Activated B cell treated with CpG ODN at 0.5 μM for 24 hours (primary cell): ENCODE measurements around the gene ANAPC16. TPM values are rescaled to one million over a fixed set of nuclear protein-coding genes. Genes with fewer than 3 reads are reported as not detected.
A peak's percentile ranks its signal among the peaks of the same experiment; 100 is the strongest.

ENCODE experiments used
- ATAC-seq: fragments of 200-7000 bp; cut with Tn5 transposase; one replicate; pipeline ENCODE4 v1.10.0; 2021; ENCODE audit warnings: low read depth, mild to moderate bottlenecking, moderate library complexity
- CTCF ChIA-PET: fragments of 350-600 bp; sonication (Branson Sonifier 250); formaldehyde crosslinking; loops from one replicate; lab custom pipeline; 2021; ENCODE audit warnings: antibody characterized with exemption; lab: Charles Lee
- POLR2A ChIA-PET: fragments of 350-600 bp; sonication (Branson Sonifier 250); formaldehyde crosslinking; loops from one replicate; lab custom pipeline; 2021; ENCODE audit warnings: antibody characterized with exemption; lab: Charles Lee
- DNase-seq: peaks from one replicate; pipeline ENCODE4 v3.0.0; 2022
- H3K27ac Mint-ChIP-seq: one replicate; pipeline ENCODE4 v1.8.0; 2020; ENCODE audit warnings: mixed read lengths
- H3K27me3 Mint-ChIP-seq: one replicate; pipeline ENCODE4 v1.8.0; 2021; ENCODE audit warnings: mixed read lengths
- H3K36me3 Mint-ChIP-seq: one replicate; pipeline ENCODE4 v1.8.0; 2021; ENCODE audit warnings: low read depth, mixed read lengths
- H3K4me1 Mint-ChIP-seq: one replicate; pipeline ENCODE4 v1.8.0; 2021; ENCODE audit warnings: mixed read lengths
- H3K4me3 Mint-ChIP-seq: one replicate; pipeline ENCODE4 v1.8.0; 2020; ENCODE audit warnings: mild to moderate bottlenecking, mixed read lengths
- H3K9me3 Mint-ChIP-seq: one replicate; pipeline ENCODE4 v1.8.0; 2020; ENCODE audit warnings: mixed read lengths
- intact Hi-C: fragments of 100-400 bp; cut with micrococcal nuclease; formaldehyde crosslinking; loops from one replicate; pipeline ENCODE4 v1.15.1; 2024
- total RNA-seq: library from RNA; stranded (reverse); gene quantifications from 2 replicates; pipeline ENCODE4 v1.2.3, GENCODE V29; 2022
- TF ChIP-seq, protein P1 (sequence below): fragments of 200-600 bp; IDR thresholded peaks from one replicate; pipeline ENCODE4 v1.8.0; 2022; ENCODE audit warnings: antibody characterized with exemption, mild to moderate bottlenecking

The ANAPC16 gene
- total RNA-seq, 1 donor from 2014 or later: 137 TPM

GRCh38 chr10:72274730-72275350, 59.0 kb downstream of the ANAPC16 start:
- Mint-ChIP-seq H3K4me3 (peak overlapping the region; percentile 98), H3K36me3 (peaks cover 32% of the 10 kb centered on the region), H3K9me3 (no peaks in the 10 kb centered on the region), H3K4me1 (peaks cover 38% of the 10 kb centered on the region), H3K27me3 (no peaks in the 10 kb centered on the region), H3K27ac (peak overlapping the region; percentile 94)
- ChIA-PET CTCF (interaction anchor here (0.7 to 9.4 kb wide), 22 partner anchors 11 to 226 kb away, joined by 3 to 131 read pairs (median 6); partner anchors contain the start of genes ANAPC16 and ASCC1), POLR2A (interaction anchor here (0.5 to 13.6 kb wide), 23 partner anchors 8 to 379 kb away, joined by 3 to 967 read pairs (median 8); partner anchors contain the start of genes ANAPC16, ASCC1 and SPOCK2)
- TF ChIP-seq, protein P1, sequence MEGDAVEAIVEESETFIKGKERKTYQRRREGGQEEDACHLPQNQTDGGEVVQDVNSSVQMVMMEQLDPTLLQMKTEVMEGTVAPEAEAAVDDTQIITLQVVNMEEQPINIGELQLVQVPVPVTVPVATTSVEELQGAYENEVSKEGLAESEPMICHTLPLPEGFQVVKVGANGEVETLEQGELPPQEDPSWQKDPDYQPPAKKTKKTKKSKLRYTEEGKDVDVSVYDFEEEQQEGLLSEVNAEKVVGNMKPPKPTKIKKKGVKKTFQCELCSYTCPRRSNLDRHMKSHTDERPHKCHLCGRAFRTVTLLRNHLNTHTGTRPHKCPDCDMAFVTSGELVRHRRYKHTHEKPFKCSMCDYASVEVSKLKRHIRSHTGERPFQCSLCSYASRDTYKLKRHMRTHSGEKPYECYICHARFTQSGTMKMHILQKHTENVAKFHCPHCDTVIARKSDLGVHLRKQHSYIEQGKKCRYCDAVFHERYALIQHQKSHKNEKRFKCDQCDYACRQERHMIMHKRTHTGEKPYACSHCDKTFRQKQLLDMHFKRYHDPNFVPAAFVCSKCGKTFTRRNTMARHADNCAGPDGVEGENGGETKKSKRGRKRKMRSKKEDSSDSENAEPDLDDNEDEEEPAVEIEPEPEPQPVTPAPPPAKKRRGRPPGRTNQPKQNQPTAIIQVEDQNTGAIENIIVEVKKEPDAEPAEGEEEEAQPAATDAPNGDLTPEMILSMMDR: no peak
- DNase-seq: peak; percentile 64
- peak; percentile 13 for ATAC-seq
- intact Hi-C loops: no loop called here

DNA sequence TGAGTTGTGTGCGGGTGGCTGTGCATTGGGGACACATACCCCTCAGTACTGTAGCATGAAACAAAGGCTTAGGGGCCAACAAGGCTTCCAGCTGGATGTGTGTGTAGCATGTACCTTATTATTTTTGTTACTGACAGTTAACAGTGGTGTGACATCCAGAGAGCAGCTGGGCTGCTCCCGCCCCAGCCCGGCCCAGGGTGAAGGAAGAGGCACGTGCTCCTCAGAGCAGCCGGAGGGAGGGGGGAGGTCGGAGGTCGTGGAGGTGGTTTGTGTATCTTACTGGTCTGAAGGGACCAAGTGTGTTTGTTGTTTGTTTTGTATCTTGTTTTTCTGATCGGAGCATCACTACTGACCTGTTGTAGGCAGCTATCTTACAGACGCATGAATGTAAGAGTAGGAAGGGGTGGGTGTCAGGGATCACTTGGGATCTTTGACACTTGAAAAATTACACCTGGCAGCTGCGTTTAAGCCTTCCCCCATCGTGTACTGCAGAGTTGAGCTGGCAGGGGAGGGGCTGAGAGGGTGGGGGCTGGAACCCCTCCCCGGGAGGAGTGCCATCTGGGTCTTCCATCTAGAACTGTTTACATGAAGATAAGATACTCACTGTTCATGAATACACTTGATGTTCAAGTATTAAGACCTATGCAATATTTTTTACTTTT, 59.7 kb downstream of the ANAPC16 start:
- POLR2A ChIA-PET: interaction anchor here (0.5 to 13.6 kb wide), 24 partner anchors 8 to 379 kb away, joined by 3 to 967 read pairs (median 6); partner anchors contain the start of genes ANAPC16, ASCC1 and SPOCK2
- DNase-seq (no peak), ATAC-seq (no peak)
- peak overlapping the region; percentile 98 for H3K4me3 Mint-ChIP-seq
- intact Hi-C loops: no loop called here
- no peaks in the 10 kb centered on the region for H3K9me3 Mint-ChIP-seq
- H3K4me1 Mint-ChIP-seq: peaks cover 38% of the 10 kb centered on the region
- peaks cover 32% of the 10 kb centered on the region for H3K36me3 Mint-ChIP-seq
- no peaks in the 10 kb centered on the region for H3K27me3 Mint-ChIP-seq
- TF ChIP-seq, protein P1: no peak
- H3K27ac Mint-ChIP-seq: peak overlapping the region; percentile 94
- CTCF ChIA-PET: interaction anchor here (0.7 to 9.4 kb wide), 20 partner anchors 10 to 227 kb away, joined by 3 to 131 read pairs (median 7); partner anchors contain the start of genes ANAPC16 and ASCC1

DNA sequence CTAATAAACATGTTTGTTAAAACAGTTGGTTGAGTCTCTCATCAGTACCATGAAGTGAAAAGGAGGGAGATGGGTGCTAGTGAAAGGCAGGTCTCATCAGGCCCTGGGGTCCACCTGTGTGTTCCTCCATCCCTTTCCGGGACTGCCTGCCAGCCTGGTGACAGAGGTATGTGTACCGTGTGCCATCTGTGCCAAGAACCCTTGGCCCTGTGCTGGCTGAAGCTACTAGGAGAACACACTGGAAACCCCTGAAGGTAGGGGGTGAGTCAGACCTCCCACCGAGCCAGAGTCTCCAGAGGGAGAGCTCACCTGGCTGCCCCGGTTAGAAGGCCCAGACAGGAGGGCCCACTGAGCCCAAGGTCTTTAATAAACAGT, 60.2 kb downstream of the ANAPC16 start:
- H3K27ac Mint-ChIP-seq: peak overlapping the region; percentile 94
- POLR2A ChIA-PET: interaction anchor here (0.6 to 13.6 kb wide), 15 partner anchors 9 to 63 kb away, joined by 3 to 967 read pairs (median 12); partner anchors contain the start of genes ANAPC16 and ASCC1
- peak overlapping the region; percentile 98 for H3K4me3 Mint-ChIP-seq
- peaks cover 32% of the 10 kb centered on the region for H3K36me3 Mint-ChIP-seq
- intact Hi-C loops: no loop called here
- no peak for DNase-seq
- no peaks in the 10 kb centered on the region for H3K9me3 Mint-ChIP-seq
- ATAC-seq: no peak
- CTCF ChIA-PET: interaction anchor here (1.4 to 9.4 kb wide), 7 partner anchors 15 to 150 kb away, joined by 6 to 131 read pairs (median 16); no protein-coding TSS in a partner anchor
- TF ChIP-seq, protein P1: no peak
- peaks cover 38% of the 10 kb centered on the region for H3K4me1 Mint-ChIP-seq
- no peaks in the 10 kb centered on the region for H3K27me3 Mint-ChIP-seq

DNA sequence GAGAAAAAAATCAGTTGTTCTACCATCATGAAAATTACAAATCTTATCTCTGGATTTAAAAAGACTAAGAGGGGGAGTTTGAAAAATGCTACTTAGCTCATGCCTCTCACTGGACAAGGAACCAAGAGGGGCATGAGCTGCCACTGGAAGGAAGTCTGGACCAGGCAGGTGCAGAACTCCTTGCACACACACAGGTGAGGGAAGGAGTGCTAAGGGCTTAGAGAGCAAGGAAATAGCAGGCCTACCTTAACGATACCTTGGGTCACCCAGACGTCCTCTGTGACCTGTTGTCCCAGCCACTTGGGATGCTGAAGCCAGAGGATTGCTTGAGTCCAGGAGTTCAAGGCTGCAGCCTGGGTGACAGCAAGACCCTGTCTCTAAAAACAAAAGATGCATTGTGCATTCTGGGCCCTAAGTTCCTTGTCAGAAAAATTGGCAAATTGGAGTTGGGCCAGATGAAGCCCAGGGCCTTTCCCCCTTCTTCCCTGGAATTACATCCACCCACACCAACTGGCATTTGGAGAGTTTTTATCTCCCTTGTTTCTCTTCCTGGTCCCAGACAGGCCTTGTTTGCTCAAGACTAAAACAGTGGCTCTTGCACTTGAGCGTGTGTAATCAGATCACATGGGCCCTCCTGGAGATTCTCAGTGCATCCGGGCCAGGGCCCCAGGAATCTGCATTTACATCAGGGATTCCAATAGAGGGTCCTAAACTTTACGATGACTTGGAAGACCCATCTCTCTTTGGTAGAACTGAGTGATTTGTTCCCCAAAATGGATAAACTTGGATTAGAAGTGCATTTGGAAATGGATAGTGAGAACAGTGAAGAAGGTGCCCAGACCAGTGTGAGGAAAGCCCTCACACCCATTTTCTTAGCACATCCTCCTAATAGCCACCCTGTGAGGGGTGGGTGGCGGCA, 60.9 kb downstream of the ANAPC16 start:
- Mint-ChIP-seq H3K4me3 (peak overlapping the region; percentile 98), H3K9me3 (no peaks in the 10 kb centered on the region), H3K27me3 (no peaks in the 10 kb centered on the region), H3K36me3 (peaks cover 32% of the 10 kb centered on the region), H3K4me1 (peaks cover 36% of the 10 kb centered on the region), H3K27ac (peak overlapping the region; percentile 94)
- intact Hi-C loops: loop anchor here (1.0 kb wide), 1 partner anchor 9 kb away; no protein-coding TSS in a partner anchor
- TF ChIP-seq, protein P1: no peak
- CTCF ChIA-PET: interaction anchor here (2.4 to 9.4 kb wide), 4 partner anchors 15 to 58 kb away, joined by 16 to 131 read pairs (median 27); no protein-coding TSS in a partner anchor
- POLR2A ChIA-PET: interaction anchor here (0.6 to 13.6 kb wide), 14 partner anchors 9 to 63 kb away, joined by 3 to 967 read pairs (median 34); partner anchors contain the start of genes ANAPC16 and ASCC1
- DNase-seq (no peak), ATAC-seq (no peak)
